Skeletal muscle cell (primary cell): ENCODE measurements around the gene SLC35D2.
A peak's percentile ranks its signal among the peaks of the same experiment; 100 is the strongest.
"Not testable (repeated sequence)": the region's sequence is repeated elsewhere in the genome, so short reads cannot be mapped to it uniquely, and the experiment has no call there.

Experiments
- DNase-seq: peaks from one replicate; pipeline ENCODE4 v3.0.0-alpha.2; 2010; ENCODE audit warnings: low read depth
- H3K4me3 ChIP-seq: 2 replicates; pipeline ENCODE4 v1.5.1; 2011; ENCODE audit warnings: low read depth, mild to moderate bottlenecking, control low read depth, low read length, moderate library complexity

The SLC35D2 gene

GRCh38 chr9:96322736-96323135 is 60.8 kb downstream of the SLC35D2 start:
- not testable (repeated sequence) for DNase-seq, H3K4me3 ChIP-seq

GRCh38 chr9:96322210-96322609 is 61.3 kb downstream of the SLC35D2 start:
- not testable (repeated sequence) for H3K4me3 ChIP-seq, DNase-seq

GRCh38 chr9:96321515-96321914 is 62.0 kb downstream of the SLC35D2 start:
- H3K4me3 ChIP-seq = no peak overlapping the region
- DNase-seq = no peak

- DNase-seq = no peak
- no peak overlapping the region for H3K4me3 ChIP-seq
Measured at GRCh38 chr9:96320749-96321280, 62.7 kb downstream of the SLC35D2 start.

- no peak overlapping the region for H3K4me3 ChIP-seq
- no peak for DNase-seq
Measured at GRCh38 chr9:96318921-96319565, 64.5 kb downstream of the SLC35D2 start.

GRCh38 chr9:96317335-96317980 is 66.1 kb downstream of the SLC35D2 start:
- DNase-seq = no peak

GRCh38 chr9:96309850-96310249 is 73.7 kb downstream of the SLC35D2 start:
- DNase-seq = no peak
- H3K4me3 ChIP-seq = no peak overlapping the region

More at GRCh38 chr9:96317335-96317980, 66.1 kb downstream of the SLC35D2 start:
- H3K4me3 ChIP-seq = no peak overlapping the region

GRCh38 chr9:96306958-96307357 is 76.6 kb downstream of the SLC35D2 start:
- H3K4me3 ChIP-seq, DNase-seq: not testable (repeated sequence)

GRCh38 chr9:96305171-96305570 is 78.3 kb downstream of the SLC35D2 start:
- no peak overlapping the region for H3K4me3 ChIP-seq
- no peak for DNase-seq

GRCh38 chr9:96304230-96304629 is 79.3 kb downstream of the SLC35D2 start:
- no peak overlapping the region for H3K4me3 ChIP-seq
- DNase-seq = no peak

GRCh38 chr9:96302021-96302420 is 81.5 kb downstream of the SLC35D2 start, which contains the start of gene HSD17B3:
HSD17B3 (minus strand) TSS chr9:96302176; CDS start chr9:96302104, 72 bp downstream.
- H3K4me3 ChIP-seq = no peak within 1 kb of the TSS
- no peak for DNase-seq

- peak; percentile 48 for DNase-seq
- H3K4me3 ChIP-seq = no peak overlapping the region
Measured at GRCh38 chr9:96299823-96300222, 83.7 kb downstream of the SLC35D2 start.

GRCh38 chr9:96294159-96294545 is 89.4 kb downstream of the SLC35D2 start:
- DNase-seq = no peak
- no peak overlapping the region for H3K4me3 ChIP-seq

- no peak overlapping the region for H3K4me3 ChIP-seq
- peak; percentile 13 for DNase-seq
Measured at GRCh38 chr9:96293498-96294158, 89.9 kb downstream of the SLC35D2 start.

- H3K4me3 ChIP-seq = no peak overlapping the region
- no peak for DNase-seq
Measured at GRCh38 chr9:96289392-96289791, 94.1 kb downstream of the SLC35D2 start.

GRCh38 chr9:96281641-96282040 is 101.9 kb downstream of the SLC35D2 start:
- no peak for DNase-seq
- no peak overlapping the region for H3K4me3 ChIP-seq

- no peak for DNase-seq
- H3K4me3 ChIP-seq = no peak overlapping the region
Measured at GRCh38 chr9:96279932-96280331, 103.6 kb downstream of the SLC35D2 start.

- DNase-seq = no peak
- no peak overlapping the region for H3K4me3 ChIP-seq
Measured at GRCh38 chr9:96274939-96275338, 108.6 kb downstream of the SLC35D2 start.
